ENCODE data around the gene ICA1. TPM values are rescaled to one million over a fixed set of nuclear protein-coding genes. Genes with fewer than 3 reads are reported as not detected.

Gene ICA1
- polyA plus RNA-seq, 1 donor (not counting 4 experiments of a cell fraction or from before 2014, with no cell fraction given) = 1.9 TPM

- H3K27me3 ChIP-seq (ENCODE audit: control insufficient read depth, extremely low read depth, insufficient read depth, low read length) = peaks cover 3% of the 10 kb centered on the region
- H2AFZ ChIP-seq (ENCODE audit: control insufficient read depth, low read length) = no peak overlapping the region
- no peaks in the 10 kb centered on the region for H3K4me1 ChIP-seq (ENCODE audit: control insufficient read depth, extremely low read depth, insufficient read depth, low read length)
- no peak overlapping the region for H3K4me3 ChIP-seq (ENCODE audit: control insufficient read depth in 2 of 3, extremely low read depth in 1 of 3, insufficient read depth in 2 of 3, low read depth in 1 of 3, low read length in 3 of 3)
- no peak overlapping the region for H3K9ac ChIP-seq (ENCODE audit: control insufficient read depth, extremely low read depth, insufficient read depth, low read length)
- H3K27ac ChIP-seq (ENCODE audit: control insufficient read depth, insufficient read depth, low read length) = no peak overlapping the region
- dilution Hi-C loops (cut with MboI; ENCODE audit: extremely low pct_ligation_motif_present, low sequenced_read_pairs) = no loop called here
- FAIRE-seq (no peak), DNase-seq (ENCODE audit: low read depth, low spot score) (no peak)
- no peaks in the 10 kb centered on the region for H3K9me1 ChIP-seq (ENCODE audit: control insufficient read depth, extremely low read depth, insufficient read depth, low read length)
- TF ChIP-seq EZH2 (IDR thresholded peaks at IDR 0.05; ENCODE audit: low read length) = no peak
- TF ChIP-seq CTCF (optimal IDR thresholded peaks at IDR 0.05 in 1 of 3, IDR thresholded peaks at IDR 0.05 in 1 of 3, conservative IDR thresholded peaks at IDR 0.05 in 1 of 3; ENCODE audit: extremely low read depth in 1 of 3, insufficient read depth in 2 of 3, low read length in 3 of 3) = no peak
- no peaks in the 10 kb centered on the region for H4K20me1 ChIP-seq (ENCODE audit: control insufficient read depth, extremely low read depth, insufficient read depth, low read length)
- H3K4me2 ChIP-seq (ENCODE audit: control insufficient read depth, extremely low read depth, insufficient read depth, low read depth, low read length) = no peak overlapping the region
- H3K79me2 ChIP-seq (ENCODE audit: control insufficient read depth, insufficient read depth, low read length) = no peaks in the 10 kb centered on the region
- no peaks in the 10 kb centered on the region for H3K9me3 ChIP-seq (ENCODE audit: control insufficient read depth, low read depth, low read length)
- H3K36me3 ChIP-seq (ENCODE audit: control insufficient read depth in 2 of 2, extremely low read depth in 1 of 2, insufficient read depth in 2 of 2, low read length in 2 of 2) = no peaks in the 10 kb centered on the region
These were observed 132.7 kb downstream of the ICA1 start for GRCh38 chr7:8129318-8129659.

GRCh38 chr7:8128449-8129317 is 133.3 kb downstream of the ICA1 start:
- H3K4me1 ChIP-seq (ENCODE audit: control insufficient read depth, extremely low read depth, insufficient read depth, low read length) = no peaks in the 10 kb centered on the region
- no peaks in the 10 kb centered on the region for H3K9me1 ChIP-seq (ENCODE audit: control insufficient read depth, extremely low read depth, insufficient read depth, low read length)
- no peaks in the 10 kb centered on the region for H4K20me1 ChIP-seq (ENCODE audit: control insufficient read depth, extremely low read depth, insufficient read depth, low read length)
- peaks cover 3% of the 10 kb centered on the region for H3K27me3 ChIP-seq (ENCODE audit: control insufficient read depth, extremely low read depth, insufficient read depth, low read length)
- DNase-seq (ENCODE audit: low read depth, low spot score) (no peak), FAIRE-seq (no peak)
- H3K4me3 ChIP-seq (ENCODE audit: control insufficient read depth in 2 of 3, extremely low read depth in 1 of 3, insufficient read depth in 2 of 3, low read depth in 1 of 3, low read length in 3 of 3) = no peak overlapping the region
- H2AFZ ChIP-seq (ENCODE audit: control insufficient read depth, low read length) = no peak overlapping the region
- no peak overlapping the region for H3K4me2 ChIP-seq (ENCODE audit: control insufficient read depth, extremely low read depth, insufficient read depth, low read depth, low read length)
- H3K9ac ChIP-seq (ENCODE audit: control insufficient read depth, extremely low read depth, insufficient read depth, low read length) = no peak overlapping the region
- TF ChIP-seq CTCF (optimal IDR thresholded peaks at IDR 0.05 in 1 of 3, IDR thresholded peaks at IDR 0.05 in 1 of 3, conservative IDR thresholded peaks at IDR 0.05 in 1 of 3; ENCODE audit: extremely low read depth in 1 of 3, insufficient read depth in 2 of 3, low read length in 3 of 3) = no peak
- TF ChIP-seq EZH2 (IDR thresholded peaks at IDR 0.05; ENCODE audit: low read length) = no peak
- dilution Hi-C loops (cut with MboI; ENCODE audit: extremely low pct_ligation_motif_present, low sequenced_read_pairs) = no loop called here
- no peaks in the 10 kb centered on the region for H3K36me3 ChIP-seq (ENCODE audit: control insufficient read depth in 2 of 2, extremely low read depth in 1 of 2, insufficient read depth in 2 of 2, low read length in 2 of 2)
- H3K9me3 ChIP-seq (ENCODE audit: control insufficient read depth, low read depth, low read length) = no peaks in the 10 kb centered on the region
- H3K27ac ChIP-seq (ENCODE audit: control insufficient read depth, insufficient read depth, low read length) = no peak overlapping the region
- H3K79me2 ChIP-seq (ENCODE audit: control insufficient read depth, insufficient read depth, low read length) = no peaks in the 10 kb centered on the region

All from keratinocyte (primary cell).